K562 (cell line): Measurements from ENCODE around the gene TRERF1. TPM values are rescaled to one million over a fixed set of nuclear protein-coding genes. Genes with fewer than 3 reads are reported as not detected.
A peak's percentile ranks its signal among the peaks of the same experiment; 100 is the strongest.

Experiments
- BACH1 ChIP-seq: fragments of 200-800 bp; sonication (Bioruptor generic); IDR thresholded peaks from 2 replicates; pipeline ENCODE4 v1.6.1; 2016; ENCODE audit warnings: missing genetic modification characterization, missing compliant biosample characterization
- CBX8 ChIP-seq: fragments of 200-600 bp; sonication (generic); IDR thresholded peaks from 2 replicates; pipeline ENCODE4 v1.6.1; 2012; ENCODE audit warnings: borderline replicate concordance, mixed run types, low read depth, mild to moderate bottlenecking, moderate library complexity, mixed read lengths, low read length, control low read depth, inconsistent platforms; ENCODE audit not compliant: poor library complexity, severe bottlenecking; ENCODE audit errors: extremely low read depth
- CREB5 ChIP-seq: fragments of 250-450 bp; sonication (Bioruptor Pico); IDR thresholded peaks from 2 replicates; pipeline ENCODE4 v1.5.0; 2020; ENCODE audit warnings: mild to moderate bottlenecking
- ESRRA ChIP-seq: fragments of 450-650 bp; IDR thresholded peaks from 2 replicates; pipeline ENCODE4 v1.6.1; 2014; ENCODE audit warnings: low read depth, mild to moderate bottlenecking, moderate library complexity, borderline replicate concordance
- FOSL1 ChIP-seq: fragments of 200-800 bp; sonication (Bioruptor generic); conservative IDR thresholded peaks from 2 replicates; pipeline ENCODE4 v1.6.1; 2016; ENCODE audit warnings: missing genetic modification characterization, missing compliant biosample characterization
- FOXP4 ChIP-seq: sonication (generic); formaldehyde crosslinking; IDR thresholded peaks from 2 replicates; pipeline ENCODE4 v1.8.0; 2022; ENCODE audit warnings: mild to moderate bottlenecking, missing genetic modification reagents, borderline replicate concordance
- MEIS2 ChIP-seq: fragments of 450-650 bp; IDR thresholded peaks from 2 replicates; pipeline ENCODE4 v1.6.1; 2014; ENCODE audit warnings: mild to moderate bottlenecking; ENCODE audit not compliant: partially characterized antibody
- MXD1 ChIP-seq: fragments of 250-450 bp; sonication (Bioruptor Pico); IDR thresholded peaks from 2 replicates; pipeline ENCODE4 v1.8.0; 2021; ENCODE audit warnings: borderline replicate concordance, mild to moderate bottlenecking, moderate library complexity; ENCODE audit not compliant: poor library complexity, severe bottlenecking
- NR2C2 ChIP-seq, 2 experiments: fragments of 200-800 bp in 1 of 2; sonication (Bioruptor generic) in 1 of 2; sonication (generic) in 1 of 2; formaldehyde crosslinking in 1 of 2; IDR thresholded peaks; 2 replicates each; pipeline versions ENCODE4 v1.6.1 to v1.8.0; 2016 to 2022; ENCODE audit warnings: mild to moderate bottlenecking in 1 of 2, missing compliant biosample characterization in 1 of 2, missing genetic modification characterization in 1 of 2, missing genetic modification reagents in 1 of 2
- PKNOX1 ChIP-seq: fragments of 450-650 bp; IDR thresholded peaks from 2 replicates; pipeline ENCODE4 v1.6.1; 2016
- PREB ChIP-seq: sonication (generic); formaldehyde crosslinking; IDR thresholded peaks from 2 replicates; pipeline ENCODE4 v1.8.1; 2023; ENCODE audit warnings: mild to moderate bottlenecking, missing genetic modification reagents
- RFX5 ChIP-seq: IDR thresholded peaks from 2 replicates; pipeline ENCODE4 v1.6.1; 2011; ENCODE audit warnings: low read depth, mild to moderate bottlenecking, improper control_type of control experiment, low read length
- TAF1 ChIP-seq: IDR thresholded peaks from 2 replicates; pipeline ENCODE4 v1.6.1; 2011; ENCODE audit warnings: mild to moderate bottlenecking, low read length, moderate library complexity; ENCODE audit not compliant: insufficient read depth, control insufficient read depth, severe bottlenecking; ENCODE audit errors: extremely low read depth
- TAL1 ChIP-seq: fragments of 450-650 bp; IDR thresholded peaks from 2 replicates; pipeline ENCODE4 v1.6.1; 2016; ENCODE audit warnings: mild to moderate bottlenecking
- UBTF ChIP-seq, 2 experiments: IDR thresholded peaks; 2 replicates each; pipeline ENCODE4 v1.6.1; 2012; ENCODE audit warnings: improper control_type of control experiment in 2 of 2, low read depth in 2 of 2, low read length in 2 of 2, borderline replicate concordance in 1 of 2
- ZBTB8A ChIP-seq: fragments of 450-650 bp; IDR thresholded peaks from 2 replicates; pipeline ENCODE4 v1.6.1; 2018; ENCODE audit warnings: mild to moderate bottlenecking, moderate library complexity; ENCODE audit not compliant: partially characterized antibody
- ZEB2 ChIP-seq: fragments of 450-650 bp; IDR thresholded peaks from 2 replicates; pipeline ENCODE4 v1.6.1; 2016
- ZNF24 ChIP-seq: fragments of 450-650 bp; IDR thresholded peaks from 2 replicates; pipeline ENCODE4 v1.6.1; 2016
- ZNF75A ChIP-seq: fragments of 450-650 bp; formaldehyde crosslinking; IDR thresholded peaks from 2 replicates; pipeline ENCODE4 v1.4.0; 2020; ENCODE audit warnings: mild to moderate bottlenecking
- polyA plus RNA-seq, 8 experiments: library from polyadenylated mRNA; depleted of rRNA in 4 of 8; stranded (reverse) in 5 of 8; unstranded in 3 of 8; fragments of >200 nt; fragmentation: Nextera tagmentation in 2 of 8; fragmentation: Illumina TruSeq in 1 of 8; extraction: Ambion mirVana in 2 of 8; extraction: Trizol in 1 of 8; gene quantifications; 2 replicates each; pipeline versions ENCODE4 v1.2.1 to v1.2.3, GENCODE V29; 2011 to 2014; ENCODE audit warnings: inconsistent platforms in 1 of 8, missing spikeins in 1 of 8
- total RNA-seq, 7 experiments: library from RNA; depleted of rRNA in 6 of 7; stranded (reverse); fragments of >200 nt in 6 of 7; fragmentation: Illumina TruSeq in 2 of 7; extraction: Trizol in 2 of 7; gene quantifications; 2 replicates each; pipeline versions ENCODE4 v1.2.1 to v1.2.3, GENCODE V29; 2011 to 2021; ENCODE audit warnings: low replicate concordance in 1 of 7

Gene TRERF1
- total and polyA plus RNA-seq, 9 of the 15 experiments (the other 6 are each of a cell fraction or from before 2014, with no cell fraction given) = 0.04 to 0.20 (median 0.07) TPM; not detected in 3

- TF ChIP-seq FOSL1 (no peak), FOXP4 (CRISPR knock-in tag) (no peak), PKNOX1 (peak; percentile 93), UBTF (IDR thresholded peaks at IDR 0.05; ENCODE audit: borderline replicate concordance in 1 of 2, low read depth in 2 of 2, low read length in 2 of 2) (no peak), CREB5 (no peak), MEIS2 (peak; percentile 62), ZBTB8A (no peak), ZNF24 (no peak), MXD1 (CRISPR knock-in tag) (no peak), BACH1 (tag) (no peak), ZNF75A (CRISPR knock-in tag) (no peak), ZEB2 (peak; percentile 73; the same call in 1 of the 2 replicates), NR2C2 (CRISPR knock-in tag; IDR thresholded peaks at IDR 0.05) (no peak), NR2C2 (tag; IDR thresholded peaks at IDR 0.05) (peak; percentile 67), CBX8 (no peak), ESRRA (peak; percentile 86), TAL1 (0 out of 2 replicates have a peak, but pooled peaks have one; percentile 11), TAF1 (no peak), RFX5 (no peak), PREB (no peak)
Observed at GRCh38 chr6:42182101-42182500, 269.6 kb downstream of the TRERF1 start (continued).
